Cardiac fibroblast (primary cell): ENCODE results near the gene RARRES2.
A peak's percentile ranks its signal among the peaks of the same experiment; 100 is the strongest.

Experiments used
- DNase-seq, 2 donors: peaks; one replicate each; pipeline versions ENCODE4 v3.0.0 to v3.0.0-alpha.2; 2010; ENCODE audit warnings: low read depth in 2 of 2
- H3K4me3 ChIP-seq, 2 donors: replicated peaks in 1 of 2; 1 replicate in 1 of 2; 2 replicates in 1 of 2; pipeline ENCODE4 v1.5.1; 2011; ENCODE audit warnings: low read depth in 2 of 2, low read length in 2 of 2, mild to moderate bottlenecking in 2 of 2, moderate library complexity in 1 of 2
- TF ChIP-seq, protein P1 (sequence below): IDR thresholded peaks from one replicate; pipeline ENCODE4 v1.5.1; 2011; ENCODE audit warnings: low read depth, mild to moderate bottlenecking, low read length, inconsistent platforms

Gene RARRES2

DNA sequence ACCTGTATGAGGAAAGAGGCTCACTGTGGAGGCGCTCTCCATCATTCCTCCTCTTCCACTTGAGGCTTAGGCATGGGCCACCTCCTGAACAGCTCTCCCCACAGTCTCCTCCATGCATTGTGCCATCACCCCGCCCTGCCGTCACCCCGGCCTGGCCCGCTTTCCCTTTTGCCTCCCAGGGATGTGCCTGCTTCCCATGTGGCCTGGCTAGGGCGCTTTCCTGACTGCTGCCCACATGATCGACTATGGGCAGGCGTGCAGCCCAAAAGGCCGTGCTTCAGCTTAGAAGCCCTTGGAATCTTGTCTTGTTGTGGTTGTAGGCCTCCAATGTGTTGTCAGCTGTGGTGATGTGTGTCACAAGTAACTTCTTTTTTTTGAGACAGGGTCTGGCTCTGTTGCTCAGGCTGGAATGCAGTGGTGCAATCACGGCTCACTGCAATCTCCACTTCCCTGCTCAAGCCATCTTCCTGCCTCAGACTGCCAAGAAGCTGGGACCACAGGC lies 16.3 kb downstream of the RARRES2 start:
- no peak overlapping the region for H3K4me3 ChIP-seq
- TF ChIP-seq, protein P1, sequence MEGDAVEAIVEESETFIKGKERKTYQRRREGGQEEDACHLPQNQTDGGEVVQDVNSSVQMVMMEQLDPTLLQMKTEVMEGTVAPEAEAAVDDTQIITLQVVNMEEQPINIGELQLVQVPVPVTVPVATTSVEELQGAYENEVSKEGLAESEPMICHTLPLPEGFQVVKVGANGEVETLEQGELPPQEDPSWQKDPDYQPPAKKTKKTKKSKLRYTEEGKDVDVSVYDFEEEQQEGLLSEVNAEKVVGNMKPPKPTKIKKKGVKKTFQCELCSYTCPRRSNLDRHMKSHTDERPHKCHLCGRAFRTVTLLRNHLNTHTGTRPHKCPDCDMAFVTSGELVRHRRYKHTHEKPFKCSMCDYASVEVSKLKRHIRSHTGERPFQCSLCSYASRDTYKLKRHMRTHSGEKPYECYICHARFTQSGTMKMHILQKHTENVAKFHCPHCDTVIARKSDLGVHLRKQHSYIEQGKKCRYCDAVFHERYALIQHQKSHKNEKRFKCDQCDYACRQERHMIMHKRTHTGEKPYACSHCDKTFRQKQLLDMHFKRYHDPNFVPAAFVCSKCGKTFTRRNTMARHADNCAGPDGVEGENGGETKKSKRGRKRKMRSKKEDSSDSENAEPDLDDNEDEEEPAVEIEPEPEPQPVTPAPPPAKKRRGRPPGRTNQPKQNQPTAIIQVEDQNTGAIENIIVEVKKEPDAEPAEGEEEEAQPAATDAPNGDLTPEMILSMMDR = no peak
- peak; percentile 56 to 83 for DNase-seq

- no peak overlapping the region for H3K4me3 ChIP-seq
- TF ChIP-seq, protein P1 = no peak
- DNase-seq = peak in 1 of 2 donors; percentile 15
Observed at GRCh38 chr7:150324373-150324961, 17.0 kb downstream of the RARRES2 start.

GRCh38 chr7:150323682-150324372 lies 17.6 kb downstream of the RARRES2 start:
- H3K4me3 ChIP-seq = no peak overlapping the region
- DNase-seq = no peak
- TF ChIP-seq, protein P1 = no peak

- TF ChIP-seq, protein P1 = no peak
- H3K4me3 ChIP-seq = peak within 1 kb of the TSS in 1 of 2 donors; percentile 34
- DNase-seq = no peak
Observed at GRCh38 chr7:150322833-150323681, 18.4 kb downstream of the RARRES2 start, which contains the start of the genes ACTR3C and LRRC61. TSS of gene ACTR3C (minus strand) at chr7:150323545. CDS start at chr7:150295296, 28,249 bp downstream. TSS of gene LRRC61 (plus strand) at chr7:150323355. CDS start at chr7:150336862, 13,507 bp downstream.

GRCh38 chr7:150322114-150322832 lies 19.2 kb downstream of the RARRES2 start:
- H3K4me3 ChIP-seq = no peak overlapping the region
- DNase-seq = no peak

More at GRCh38 chr7:150322114-150322832, 19.2 kb downstream of the RARRES2 start:
- TF ChIP-seq, protein P1 = no peak
